GM12892 (cell line): ENCODE data around the gene ANKLE1.

Source experiments
- POLR2A ChIP-seq: IDR thresholded peaks from 2 replicates; pipeline ENCODE4 v1.6.1; 2011; ENCODE audit warnings: low read depth, low read length, control low read depth
- POLR2AphosphoS5 ChIP-seq: IDR thresholded peaks from 2 replicates; pipeline ENCODE4 v1.6.1; 2011; ENCODE audit warnings: low read depth, low read length, control low read depth
- TAF1 ChIP-seq: IDR thresholded peaks from 2 replicates; pipeline ENCODE4 v1.6.1; 2011; ENCODE audit warnings: low read depth, mild to moderate bottlenecking, control low read depth, low read length, borderline replicate concordance

DNA sequence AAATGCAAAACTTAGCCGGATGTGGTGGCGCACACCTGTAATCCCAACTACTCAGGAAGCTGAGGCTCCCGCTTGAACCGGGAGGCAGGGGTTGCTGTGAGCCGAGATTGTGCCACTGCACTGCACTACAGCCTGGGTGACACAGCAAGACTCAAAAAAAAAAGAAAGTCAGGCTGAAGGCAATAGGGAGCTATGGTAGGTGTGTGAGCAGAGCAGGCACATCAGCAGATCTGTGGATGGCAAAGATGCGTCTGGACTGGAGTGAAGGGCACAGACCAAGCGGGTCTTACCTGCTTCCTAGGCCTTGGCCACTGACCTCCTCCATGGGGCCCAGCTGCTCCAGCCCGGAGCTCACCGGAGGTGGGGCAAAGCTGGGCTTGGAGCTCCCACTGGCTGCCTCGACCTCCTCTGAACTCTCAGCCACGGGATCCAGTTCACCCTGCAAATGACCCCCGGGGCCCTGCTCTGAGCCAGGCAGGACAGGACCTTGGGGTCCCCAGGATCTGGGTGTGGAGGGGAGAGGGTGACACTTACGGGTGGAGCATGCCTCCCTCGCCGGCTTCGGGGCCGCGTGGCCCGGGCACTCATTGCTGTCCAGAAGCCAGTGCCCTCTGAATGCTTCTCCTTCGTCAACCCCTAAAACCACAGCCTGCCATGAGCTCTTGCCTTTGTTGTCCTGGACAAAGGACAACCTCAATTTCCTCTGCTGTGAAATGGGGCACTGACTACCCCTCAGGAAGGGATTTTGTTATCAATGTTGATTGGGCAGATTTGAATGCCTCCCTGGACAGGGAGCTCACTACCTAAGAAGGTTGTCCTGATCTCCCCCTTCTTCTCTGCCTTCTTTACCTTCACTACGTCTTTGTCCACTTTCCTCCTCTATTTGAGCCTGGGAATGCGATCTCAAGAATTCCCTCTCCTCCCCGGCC is 17.7 kb upstream of the ANKLE1 start:
- TF ChIP-seq POLR2A (no peak), POLR2AphosphoS5 (no peak), TAF1 (no peak)
